ENCODE measurements around the gene MUC5AC. TPM values are rescaled to one million over a fixed set of nuclear protein-coding genes. Genes with fewer than 3 reads are reported as not detected.
A peak's percentile ranks its signal among the peaks of the same experiment; 100 is the strongest.

The MUC5AC gene
- total and polyA plus RNA-seq, 2 of the 13 experiments (the other 11 are each of a cell fraction or from before 2014, with no cell fraction given), result under 0.01 TPM; not detected in 1

DNA sequence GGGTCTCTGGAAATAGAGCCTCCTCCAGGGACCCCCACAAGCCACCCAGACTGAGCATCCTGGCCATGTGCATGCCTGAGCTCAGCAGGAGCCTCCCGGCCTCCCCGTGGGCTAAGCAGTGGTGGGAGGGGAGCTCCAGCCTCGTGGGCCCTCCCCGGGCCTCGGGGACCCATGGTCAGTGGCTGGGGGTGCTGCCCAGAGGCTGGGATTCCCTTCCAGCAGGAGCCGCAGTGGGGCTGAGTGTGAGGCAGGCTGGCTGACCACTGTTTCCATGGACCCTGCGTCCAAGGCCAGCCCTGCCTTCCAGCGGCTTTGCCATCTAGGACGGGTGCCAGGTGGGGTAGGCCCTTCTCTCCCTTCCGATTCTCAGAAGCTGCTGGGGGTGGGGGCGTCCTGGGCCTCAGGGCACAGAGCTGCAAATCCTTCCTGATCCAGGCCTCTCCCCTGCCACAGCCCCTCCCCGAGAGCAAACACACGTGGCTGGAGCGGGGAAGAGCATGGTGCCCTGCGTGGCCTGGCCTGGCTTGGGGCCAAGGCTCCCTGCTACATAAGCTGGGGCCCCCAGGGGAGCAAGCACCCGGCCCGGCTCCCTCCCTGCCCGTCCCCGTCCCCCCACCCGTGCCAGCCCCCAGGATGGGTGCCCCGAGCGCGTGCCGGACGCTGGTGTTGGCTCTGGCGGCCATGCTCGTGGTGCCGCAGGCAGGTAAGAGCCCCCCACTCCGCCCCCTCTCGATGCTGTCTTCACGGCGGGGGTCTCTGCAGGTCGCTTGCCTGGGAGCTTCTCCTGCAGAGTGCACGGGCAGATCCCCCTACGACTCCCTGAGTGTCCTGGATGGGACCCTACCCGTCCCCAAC lies 65.0 kb downstream of the MUC5AC start, which contains the start of gene MUC5B (continued):
- TF ChIP-seq, protein P1, sequence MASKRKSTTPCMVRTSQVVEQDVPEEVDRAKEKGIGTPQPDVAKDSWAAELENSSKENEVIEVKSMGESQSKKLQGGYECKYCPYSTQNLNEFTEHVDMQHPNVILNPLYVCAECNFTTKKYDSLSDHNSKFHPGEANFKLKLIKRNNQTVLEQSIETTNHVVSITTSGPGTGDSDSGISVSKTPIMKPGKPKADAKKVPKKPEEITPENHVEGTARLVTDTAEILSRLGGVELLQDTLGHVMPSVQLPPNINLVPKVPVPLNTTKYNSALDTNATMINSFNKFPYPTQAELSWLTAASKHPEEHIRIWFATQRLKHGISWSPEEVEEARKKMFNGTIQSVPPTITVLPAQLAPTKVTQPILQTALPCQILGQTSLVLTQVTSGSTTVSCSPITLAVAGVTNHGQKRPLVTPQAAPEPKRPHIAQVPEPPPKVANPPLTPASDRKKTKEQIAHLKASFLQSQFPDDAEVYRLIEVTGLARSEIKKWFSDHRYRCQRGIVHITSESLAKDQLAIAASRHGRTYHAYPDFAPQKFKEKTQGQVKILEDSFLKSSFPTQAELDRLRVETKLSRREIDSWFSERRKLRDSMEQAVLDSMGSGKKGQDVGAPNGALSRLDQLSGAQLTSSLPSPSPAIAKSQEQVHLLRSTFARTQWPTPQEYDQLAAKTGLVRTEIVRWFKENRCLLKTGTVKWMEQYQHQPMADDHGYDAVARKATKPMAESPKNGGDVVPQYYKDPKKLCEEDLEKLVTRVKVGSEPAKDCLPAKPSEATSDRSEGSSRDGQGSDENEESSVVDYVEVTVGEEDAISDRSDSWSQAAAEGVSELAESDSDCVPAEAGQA (IDR thresholded peaks at IDR 0.05; ENCODE audit: low read depth), result no peak
- TF ChIP-seq, protein P1 (CRISPR knock-in tag; IDR thresholded peaks at IDR 0.05; ENCODE audit: borderline replicate concordance), result no peak
- no peak for TF ChIP-seq PAWR (CRISPR knock-in tag; IDR thresholded peaks at IDR 0.05; ENCODE audit: borderline replicate concordance)
- no peak for TF ChIP-seq RFX1 (IDR thresholded peaks at IDR 0.05)
- TF ChIP-seq HDAC2 (CRISPR knock-in tag; IDR thresholded peaks at IDR 0.05), result 0 out of 2 replicates have a peak, but pooled peaks have one; percentile 13
- no peak for TF ChIP-seq SATB2 (CRISPR knock-in tag; IDR thresholded peaks at IDR 0.05)
- no peak for TF ChIP-seq NR1H2 (CRISPR knock-in tag; IDR thresholded peaks at IDR 0.05; ENCODE audit: borderline replicate concordance, low read depth)
- TF ChIP-seq, protein P2, sequence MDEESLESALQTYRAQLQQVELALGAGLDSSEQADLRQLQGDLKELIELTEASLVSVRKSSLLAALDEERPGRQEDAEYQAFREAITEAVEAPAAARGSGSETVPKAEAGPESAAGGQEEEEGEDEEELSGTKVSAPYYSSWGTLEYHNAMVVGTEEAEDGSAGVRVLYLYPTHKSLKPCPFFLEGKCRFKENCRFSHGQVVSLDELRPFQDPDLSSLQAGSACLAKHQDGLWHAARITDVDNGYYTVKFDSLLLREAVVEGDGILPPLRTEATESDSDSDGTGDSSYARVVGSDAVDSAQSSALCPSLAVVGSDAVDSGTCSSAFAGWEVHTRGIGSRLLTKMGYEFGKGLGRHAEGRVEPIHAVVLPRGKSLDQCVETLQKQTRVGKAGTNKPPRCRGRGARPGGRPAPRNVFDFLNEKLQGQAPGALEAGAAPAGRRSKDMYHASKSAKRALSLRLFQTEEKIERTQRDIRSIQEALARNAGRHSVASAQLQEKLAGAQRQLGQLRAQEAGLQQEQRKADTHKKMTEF (CRISPR knock-in tag; IDR thresholded peaks at IDR 0.05), result no peak
- TF ChIP-seq, protein P3, sequence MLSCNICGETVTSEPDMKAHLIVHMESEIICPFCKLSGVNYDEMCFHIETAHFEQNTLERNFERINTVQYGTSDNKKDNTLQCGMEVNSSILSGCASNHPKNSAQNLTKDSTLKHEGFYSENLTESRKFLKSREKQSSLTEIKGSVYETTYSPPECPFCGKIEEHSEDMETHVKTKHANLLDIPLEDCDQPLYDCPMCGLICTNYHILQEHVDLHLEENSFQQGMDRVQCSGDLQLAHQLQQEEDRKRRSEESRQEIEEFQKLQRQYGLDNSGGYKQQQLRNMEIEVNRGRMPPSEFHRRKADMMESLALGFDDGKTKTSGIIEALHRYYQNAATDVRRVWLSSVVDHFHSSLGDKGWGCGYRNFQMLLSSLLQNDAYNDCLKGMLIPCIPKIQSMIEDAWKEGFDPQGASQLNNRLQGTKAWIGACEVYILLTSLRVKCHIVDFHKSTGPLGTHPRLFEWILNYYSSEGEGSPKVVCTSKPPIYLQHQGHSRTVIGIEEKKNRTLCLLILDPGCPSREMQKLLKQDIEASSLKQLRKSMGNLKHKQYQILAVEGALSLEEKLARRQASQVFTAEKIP (CRISPR knock-in tag; IDR thresholded peaks at IDR 0.05; ENCODE audit: borderline replicate concordance), result no peak
- TF ChIP-seq KLF15 (CRISPR knock-in tag; IDR thresholded peaks at IDR 0.05; ENCODE audit: borderline replicate concordance), result no peak
- TF ChIP-seq HMG20A (CRISPR knock-in tag; IDR thresholded peaks at IDR 0.05; ENCODE audit: borderline replicate concordance), result no peak
- no peak; the same call in 1 of the 2 replicates for TF ChIP-seq ETV5 (CRISPR knock-in tag; IDR thresholded peaks at IDR 0.05; ENCODE audit: borderline replicate concordance)

Measured in HepG2 (cell line).